Measurements from ENCODE around the gene DOCK4.

GRCh38 chr7:111982804-111983203, 223.4 kb downstream of the DOCK4 start:
- TF ChIP-seq CBX8 (IDR thresholded peaks at IDR 0.05; ENCODE audit: borderline replicate concordance, low read depth, low read length), result no peak
- TF ChIP-seq, protein P1, sequence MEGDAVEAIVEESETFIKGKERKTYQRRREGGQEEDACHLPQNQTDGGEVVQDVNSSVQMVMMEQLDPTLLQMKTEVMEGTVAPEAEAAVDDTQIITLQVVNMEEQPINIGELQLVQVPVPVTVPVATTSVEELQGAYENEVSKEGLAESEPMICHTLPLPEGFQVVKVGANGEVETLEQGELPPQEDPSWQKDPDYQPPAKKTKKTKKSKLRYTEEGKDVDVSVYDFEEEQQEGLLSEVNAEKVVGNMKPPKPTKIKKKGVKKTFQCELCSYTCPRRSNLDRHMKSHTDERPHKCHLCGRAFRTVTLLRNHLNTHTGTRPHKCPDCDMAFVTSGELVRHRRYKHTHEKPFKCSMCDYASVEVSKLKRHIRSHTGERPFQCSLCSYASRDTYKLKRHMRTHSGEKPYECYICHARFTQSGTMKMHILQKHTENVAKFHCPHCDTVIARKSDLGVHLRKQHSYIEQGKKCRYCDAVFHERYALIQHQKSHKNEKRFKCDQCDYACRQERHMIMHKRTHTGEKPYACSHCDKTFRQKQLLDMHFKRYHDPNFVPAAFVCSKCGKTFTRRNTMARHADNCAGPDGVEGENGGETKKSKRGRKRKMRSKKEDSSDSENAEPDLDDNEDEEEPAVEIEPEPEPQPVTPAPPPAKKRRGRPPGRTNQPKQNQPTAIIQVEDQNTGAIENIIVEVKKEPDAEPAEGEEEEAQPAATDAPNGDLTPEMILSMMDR (IDR thresholded peaks at IDR 0.05; ENCODE audit: control extremely low read depth in 1 of 3, insufficient read depth in 1 of 3, low read depth in 1 of 3, low read length in 3 of 3), result no peak
- no peak for TF ChIP-seq SRF (IDR thresholded peaks at IDR 0.05; ENCODE audit: low read depth, low read length)
- TF ChIP-seq TAF1 (IDR thresholded peaks at IDR 0.05; ENCODE audit: low read depth, low read length), result no peak
- TF ChIP-seq EGR1 (IDR thresholded peaks at IDR 0.05; ENCODE audit: borderline replicate concordance, low read depth, low read length), result no peak
- TF ChIP-seq EP300 (IDR thresholded peaks at IDR 0.05; ENCODE audit: borderline replicate concordance in 1 of 2, low read depth in 2 of 2, low read length in 2 of 2), result no peak
- no peak for TF ChIP-seq CEBPB (IDR thresholded peaks at IDR 0.05; ENCODE audit: low read depth, low read length)
- TF ChIP-seq GABPA (IDR thresholded peaks at IDR 0.05; ENCODE audit: borderline replicate concordance, insufficient read depth, low read length), result no peak
- no peak for TF ChIP-seq YY1 (IDR thresholded peaks at IDR 0.05; ENCODE audit: low read depth, low read length)
- TF ChIP-seq, protein P2, sequence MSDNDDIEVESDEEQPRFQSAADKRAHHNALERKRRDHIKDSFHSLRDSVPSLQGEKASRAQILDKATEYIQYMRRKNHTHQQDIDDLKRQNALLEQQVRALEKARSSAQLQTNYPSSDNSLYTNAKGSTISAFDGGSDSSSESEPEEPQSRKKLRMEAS (IDR thresholded peaks at IDR 0.05), result no peak
- no peak for TF ChIP-seq FOSL1 (IDR thresholded peaks at IDR 0.05; ENCODE audit: insufficient read depth, low read depth, low read length)

Measured in H1 (cell line).